ENCODE data around the gene HCRTR1. TPM values are rescaled to one million over a fixed set of nuclear protein-coding genes. Genes with fewer than 3 reads are reported as not detected.

The HCRTR1 gene
- 1.1 TPM for total RNA-seq

DNA sequence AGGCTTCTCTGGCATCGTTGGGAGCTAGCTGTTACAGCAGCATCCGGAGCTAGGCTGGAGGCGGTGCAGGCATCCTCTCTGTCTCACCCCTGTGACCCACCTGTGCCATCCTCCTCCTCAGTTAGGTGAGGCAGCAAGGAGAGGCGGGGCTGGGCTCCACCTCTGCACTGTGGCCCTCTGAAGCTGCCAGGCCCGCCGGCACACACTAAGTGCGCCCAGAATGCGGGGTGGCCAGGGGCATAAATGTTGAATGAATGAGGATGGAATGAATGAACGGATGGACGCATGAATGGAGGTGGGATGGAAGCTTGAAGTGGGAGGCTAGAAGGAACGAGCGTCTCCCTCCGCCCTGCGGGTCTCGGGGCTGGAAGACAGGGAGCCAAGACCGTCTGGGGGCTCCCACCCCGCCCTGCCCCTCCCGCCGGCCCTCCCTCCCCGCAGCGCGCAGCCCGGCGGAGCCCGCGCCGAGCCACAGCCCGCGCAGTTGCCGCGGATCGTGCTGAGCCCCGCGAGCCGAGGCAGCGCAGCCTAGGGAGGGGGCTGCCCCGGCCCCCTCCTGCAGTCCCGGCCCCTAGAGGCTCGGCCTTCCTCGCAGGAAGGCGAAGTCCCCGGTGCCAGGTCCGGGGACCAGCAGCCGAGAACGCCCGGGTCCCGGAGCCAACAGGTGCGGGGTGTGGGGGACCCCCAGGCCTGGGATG is at the start of gene HCRTR1:
HCRTR1 (plus strand) TSS at position 472 of the 698 bp plus-strand sequence. CDS start 1,504 bp downstream, outside the sequence.
- DNase-seq, result no peak

DNA sequence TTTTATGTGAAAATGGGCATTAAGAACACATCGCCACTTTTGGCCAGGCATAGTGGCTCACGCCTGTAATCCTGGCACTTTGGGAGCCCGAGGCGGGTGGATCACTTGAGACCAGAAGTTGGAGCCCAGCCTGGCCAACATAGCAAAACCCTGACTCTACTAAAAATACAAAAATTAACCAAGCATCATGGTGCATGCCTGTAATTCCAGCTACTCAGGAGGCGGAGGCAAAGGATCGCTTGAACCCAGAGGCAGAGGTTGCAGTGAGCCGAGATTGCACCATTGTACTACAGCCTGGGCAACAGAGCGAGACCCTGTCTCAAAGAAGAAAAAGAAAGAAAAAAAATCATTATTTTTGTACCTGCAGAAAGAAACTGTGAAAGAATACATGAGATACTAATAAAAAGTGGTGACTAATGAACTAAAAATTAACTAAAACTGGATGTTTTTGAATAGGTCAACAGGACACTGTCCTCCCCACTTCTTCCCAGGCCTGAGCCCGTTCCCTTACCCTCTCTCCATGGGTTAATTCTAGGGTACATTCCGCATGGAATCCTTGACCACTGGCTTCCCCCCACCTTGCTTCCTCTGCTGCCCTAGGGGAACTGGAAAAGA is 49.4 kb upstream of the HCRTR1 start:
- DNase-seq, result no peak

GRCh38 chr1:31568895-31569595 is 48.4 kb upstream of the HCRTR1 start:
- no peak for DNase-seq

DNA sequence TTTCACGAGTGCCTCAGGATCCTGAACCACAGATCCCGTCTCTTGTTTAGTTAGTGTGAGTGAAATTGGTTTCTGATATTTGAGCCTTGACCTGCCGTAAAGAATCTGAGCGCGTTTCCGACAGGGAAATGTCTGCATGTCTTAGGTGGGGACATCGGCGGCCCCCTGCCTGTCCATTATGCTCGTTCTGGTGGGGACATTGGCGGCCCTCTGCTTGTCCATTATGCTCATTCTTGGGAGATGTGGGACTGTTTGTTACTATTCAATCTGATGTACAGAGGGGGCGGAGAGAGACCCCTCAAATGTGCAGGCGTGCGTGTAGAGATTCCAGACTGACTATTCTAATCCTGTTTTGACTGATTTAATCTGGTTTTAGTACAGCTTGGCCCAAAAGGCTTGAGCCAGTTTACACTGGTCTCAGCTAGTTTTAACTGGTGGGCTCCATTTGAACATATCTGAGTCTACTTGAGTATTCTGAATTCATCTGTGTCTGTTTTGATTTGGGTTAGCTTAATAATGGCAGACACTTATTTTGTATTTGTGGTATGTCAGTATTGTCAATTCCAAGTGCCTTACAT is 47.8 kb upstream of the HCRTR1 start:
- DNase-seq, result no peak

DNA sequence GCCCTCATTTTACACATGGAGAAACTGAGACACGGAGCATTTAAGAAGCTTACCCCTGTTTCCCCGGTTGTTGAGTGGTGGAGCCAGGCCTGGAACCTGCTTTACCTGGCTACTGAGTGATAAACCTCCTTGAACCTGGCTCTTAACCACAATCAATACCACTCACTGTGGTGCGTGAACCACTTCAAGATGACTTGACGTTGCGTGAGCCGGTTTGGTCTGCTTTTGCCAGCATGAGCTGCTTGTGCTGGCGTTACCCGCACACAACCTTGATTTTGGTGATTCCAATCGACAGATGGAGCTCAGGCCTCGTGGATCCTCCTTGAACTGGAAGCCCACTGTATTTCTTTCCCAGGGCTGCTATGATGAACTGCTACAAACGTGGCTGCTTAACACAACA is 47.3 kb upstream of the HCRTR1 start:
- no peak for DNase-seq

DNA sequence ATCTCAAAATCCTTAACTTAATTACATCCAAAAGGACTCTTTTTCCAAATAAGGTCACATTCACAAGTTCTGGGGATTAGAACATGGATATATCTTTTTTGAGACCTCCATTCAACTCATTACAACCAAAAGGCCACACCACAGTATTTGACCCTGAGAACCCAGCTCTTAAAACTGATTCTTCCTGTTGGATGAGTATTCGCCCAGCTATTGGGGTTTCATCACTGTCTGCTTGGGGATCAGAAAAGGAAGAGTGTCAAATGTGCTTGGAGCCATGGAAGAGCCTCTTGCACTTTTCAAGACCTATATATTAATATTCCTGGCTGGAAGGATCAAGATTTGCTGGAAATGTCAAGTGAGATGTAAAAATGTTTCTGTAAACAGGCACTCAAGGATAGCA is 46.6 kb upstream of the HCRTR1 start:
- DNase-seq, result no peak

- no peak for DNase-seq
Measured at GRCh38 chr1:31571340-31572295, 45.9 kb upstream of the HCRTR1 start.

GRCh38 chr1:31572323-31573104 is 45.0 kb upstream of the HCRTR1 start:
- DNase-seq, result no peak

- no peak for DNase-seq
Measured at GRCh38 chr1:31573261-31573660, 44.2 kb upstream of the HCRTR1 start.

DNA sequence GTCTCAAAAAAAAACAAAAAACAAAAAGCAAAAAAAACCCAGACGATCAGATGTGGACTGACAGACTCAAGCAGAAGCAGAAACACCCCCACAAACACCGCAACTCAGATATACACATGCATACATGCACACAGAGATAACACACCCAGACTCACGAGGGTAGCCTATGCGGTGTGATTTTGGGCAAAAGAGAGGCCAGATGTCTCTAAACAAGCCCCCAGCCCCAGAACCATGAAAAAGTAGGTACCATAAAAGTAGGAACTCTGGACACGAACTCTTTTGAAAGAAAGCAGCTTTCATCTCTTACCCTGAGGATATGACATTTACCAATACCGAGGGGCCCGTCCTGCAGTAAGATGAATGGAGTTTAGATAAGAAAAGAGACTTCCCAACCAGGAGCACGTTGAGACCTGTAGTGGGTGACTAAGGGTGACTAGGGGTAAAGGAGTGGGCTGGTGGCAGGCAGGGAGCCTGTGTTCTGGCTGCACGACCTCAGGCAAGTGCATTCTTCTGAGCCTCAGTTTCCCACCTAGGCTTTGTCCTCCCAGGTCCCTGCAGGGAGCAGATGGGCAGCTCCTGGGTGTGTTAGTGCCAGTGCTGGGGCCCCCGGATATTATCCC is 42.6 kb upstream of the HCRTR1 start:
- DNase-seq, result no peak

- no peak for DNase-seq
Measured at GRCh38 chr1:31575369-31576140, 41.9 kb upstream of the HCRTR1 start.

- DNase-seq, result no peak
Measured at GRCh38 chr1:31576201-31576669, 41.3 kb upstream of the HCRTR1 start, which contains the start of gene TINAGL1. Gene TINAGL1 (plus strand): TSS chr1:31576515. CDS start chr1:31577149, 634 bp downstream.

GRCh38 chr1:31576743-31577455 is 40.6 kb upstream of the HCRTR1 start:
- no peak for DNase-seq

DNA sequence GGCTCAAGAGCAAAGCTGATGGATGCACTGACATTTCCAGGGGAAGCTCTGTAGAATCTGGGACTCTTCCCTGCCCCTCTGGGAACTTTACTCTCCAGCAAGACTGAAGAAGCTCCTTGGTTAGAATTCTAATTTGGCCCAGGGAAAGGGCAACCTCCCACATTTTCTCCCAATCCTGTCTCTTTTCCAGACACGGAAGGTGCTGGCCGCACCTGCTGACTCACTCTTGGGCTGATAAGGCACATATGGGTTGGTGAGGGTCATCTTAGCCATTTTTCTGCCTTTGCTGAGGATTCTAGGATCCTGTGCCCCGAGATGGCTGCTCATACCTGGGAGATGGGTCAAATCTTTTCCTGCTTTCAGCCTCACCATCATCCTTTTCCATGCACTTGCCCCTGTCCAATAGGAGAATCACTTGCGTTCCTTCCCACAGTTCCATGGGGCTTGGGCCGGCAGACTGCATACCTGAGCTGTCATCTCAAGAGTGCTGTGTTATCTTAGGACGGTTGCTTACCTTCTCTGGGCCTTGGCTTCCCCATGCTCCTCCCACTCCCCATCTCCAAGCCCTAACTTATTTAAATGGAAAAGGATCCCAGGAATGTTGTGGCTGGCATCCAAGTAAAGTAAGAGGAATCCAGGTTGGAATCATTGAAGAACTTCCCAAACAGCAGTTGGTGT is 39.8 kb upstream of the HCRTR1 start:
- DNase-seq, result no peak

DNA sequence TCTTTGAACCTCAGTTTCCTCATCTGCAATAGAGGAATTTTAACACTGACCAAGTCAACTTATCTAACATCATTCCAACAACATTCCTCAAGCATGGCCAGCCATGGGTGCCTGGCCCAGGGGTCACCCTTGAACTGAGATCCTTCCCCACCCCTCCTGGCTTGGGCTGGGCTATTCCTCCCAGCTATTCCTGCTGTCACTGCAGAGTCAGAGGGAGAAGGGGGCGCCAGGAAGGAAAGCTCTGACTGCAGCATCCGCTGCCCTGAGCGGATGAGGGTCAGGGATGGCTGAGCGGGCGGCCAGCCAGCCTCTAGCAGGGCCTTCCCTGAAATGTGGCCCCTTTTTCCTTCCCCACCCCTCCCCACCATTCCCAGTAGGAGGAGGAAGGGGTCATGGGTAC is 38.1 kb upstream of the HCRTR1 start:
- DNase-seq, result no peak

DNA sequence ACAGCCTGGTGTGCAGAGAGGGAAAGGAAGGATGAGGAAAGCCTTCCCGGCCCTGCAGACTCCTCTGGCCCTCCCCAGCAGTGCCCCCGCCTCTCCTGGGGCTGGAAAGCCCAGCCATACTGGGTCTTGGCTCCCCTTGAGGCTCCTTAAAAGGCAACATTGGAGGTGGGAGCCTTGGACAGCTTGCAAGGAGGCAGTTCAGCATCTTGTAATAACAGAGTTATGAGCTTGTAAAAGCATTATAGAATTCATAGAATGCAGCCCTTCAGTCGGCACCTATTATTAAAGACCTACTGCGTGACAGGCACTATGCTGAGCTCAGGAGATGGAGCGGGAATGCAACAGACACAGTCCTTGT is 37.0 kb upstream of the HCRTR1 start:
- no peak for DNase-seq

GRCh38 chr1:31580891-31581603 is 36.4 kb upstream of the HCRTR1 start:
- no peak for DNase-seq

Data from occipital lobe (tissue), 2 donors.